HG03521 (cell line): ENCODE data around the gene MADD.
"Not testable (repeated sequence)": the region's sequence is repeated elsewhere in the genome, so short reads cannot be mapped to it uniquely, and the experiment has no call there.

Experiments used
- ATAC-seq: cut with Tn5 transposase; IDR thresholded peaks from one replicate; pipeline ENCODE4 v1.9.1; 2021; ENCODE audit warnings: mild to moderate bottlenecking, moderate library complexity; ENCODE audit not compliant: unreplicated experiment

MADD gene

DNA sequence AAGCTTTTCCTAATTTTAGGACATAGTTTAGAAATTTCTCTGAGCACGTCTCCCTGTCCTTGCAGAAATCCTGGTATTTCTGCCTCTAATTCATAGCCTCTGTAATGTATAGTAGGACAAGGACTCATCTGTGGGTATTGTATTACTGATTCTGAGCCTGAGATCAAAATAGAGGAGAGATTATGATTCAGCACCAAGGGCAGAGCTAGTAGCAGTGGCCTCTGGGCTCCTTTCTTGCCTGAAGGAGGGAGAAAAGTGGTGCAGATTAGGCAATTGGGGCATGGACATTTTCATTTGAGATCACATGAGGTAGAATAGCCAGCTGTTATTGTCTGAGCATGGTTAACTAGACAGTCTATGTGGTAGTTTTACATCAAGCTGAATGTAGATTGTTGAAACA, 2.8 kb downstream of the MADD start:
- ATAC-seq: no peak

DNA sequence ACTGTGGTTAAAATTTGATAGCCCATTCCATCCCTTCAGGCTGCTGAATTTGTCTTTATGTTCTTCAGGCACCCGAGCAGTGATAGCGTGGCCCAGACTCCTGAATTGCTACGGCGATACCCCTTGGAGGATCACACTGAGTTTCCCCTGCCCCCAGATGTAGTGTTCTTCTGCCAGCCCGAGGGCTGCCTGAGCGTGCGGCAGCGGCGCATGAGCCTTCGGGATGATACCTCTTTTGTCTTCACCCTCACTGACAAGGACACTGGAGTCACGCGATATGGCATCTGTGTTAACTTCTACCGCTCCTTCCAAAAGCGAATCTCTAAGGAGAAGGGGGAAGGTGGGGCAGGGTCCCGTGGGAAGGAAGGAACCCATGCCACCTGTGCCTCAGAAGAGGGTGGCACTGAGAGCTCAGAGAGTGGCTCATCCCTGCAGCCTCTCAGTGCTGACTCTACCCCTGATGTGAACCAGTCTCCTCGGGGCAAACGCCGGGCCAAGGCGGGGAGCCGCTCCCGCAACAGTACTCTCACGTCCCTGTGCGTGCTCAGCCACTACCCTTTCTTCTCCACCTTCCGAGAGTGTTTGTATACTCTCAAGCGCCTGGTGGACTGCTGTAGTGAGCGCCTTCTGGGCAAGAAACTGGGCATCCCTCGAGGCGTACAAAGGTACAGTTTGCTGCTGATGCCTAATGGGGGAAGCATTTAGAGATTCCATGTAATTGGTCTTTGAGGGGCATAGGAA, 4.7 kb downstream of the MADD start:
- ATAC-seq: no peak

- ATAC-seq: no peak
These were observed 7.0 kb downstream of the MADD start for GRCh38 chr11:47276923-47277322.

- ATAC-seq: no peak
These were observed 8.1 kb downstream of the MADD start for GRCh38 chr11:47278058-47278457.

- no peak for ATAC-seq
These were observed 8.8 kb downstream of the MADD start for GRCh38 chr11:47278769-47279168.

GRCh38 chr11:47280099-47280498, 10.2 kb downstream of the MADD start:
- ATAC-seq: no peak

- ATAC-seq: no peak
These were observed 10.9 kb downstream of the MADD start for GRCh38 chr11:47280860-47281259.

DNA sequence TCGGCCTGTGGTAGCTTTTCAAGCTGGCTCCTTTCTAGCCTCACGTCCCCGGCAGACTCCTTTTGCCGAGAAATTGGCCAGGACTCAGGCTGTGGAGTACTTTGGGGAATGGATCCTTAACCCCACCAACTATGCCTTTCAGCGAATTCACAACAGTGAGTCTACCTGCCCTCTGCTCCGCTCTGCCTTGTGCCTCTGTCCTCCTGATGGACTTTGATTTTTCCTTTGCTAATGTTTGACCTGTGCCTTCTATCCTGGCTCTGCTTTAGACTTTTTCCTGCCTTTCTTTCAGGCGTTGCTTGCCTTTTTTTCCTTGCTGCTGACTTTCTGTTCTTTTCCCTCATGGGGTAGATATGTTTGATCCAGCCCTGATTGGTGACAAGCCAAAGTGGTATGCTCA, 12.5 kb downstream of the MADD start:
- no peak for ATAC-seq

DNA sequence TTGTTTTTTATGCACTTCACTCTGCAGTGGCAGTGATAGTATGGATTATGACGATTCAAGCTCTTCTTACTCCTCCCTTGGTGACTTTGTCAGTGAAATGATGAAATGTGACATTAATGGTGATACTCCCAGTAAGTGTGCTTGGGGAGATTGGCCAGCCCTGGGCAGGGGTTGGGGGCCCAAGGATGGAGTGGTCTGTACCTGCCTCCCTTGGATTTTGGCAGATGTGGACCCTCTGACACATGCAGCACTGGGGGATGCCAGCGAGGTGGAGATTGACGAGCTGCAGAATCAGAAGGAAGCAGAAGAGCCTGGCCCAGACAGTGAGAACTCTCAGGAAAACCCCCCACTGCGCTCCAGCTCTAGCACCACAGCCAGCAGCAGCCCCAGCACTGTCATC, 14.2 kb downstream of the MADD start:
- ATAC-seq: no peak

GRCh38 chr11:47285969-47286770, 16.2 kb downstream of the MADD start:
- ATAC-seq: no peak

DNA sequence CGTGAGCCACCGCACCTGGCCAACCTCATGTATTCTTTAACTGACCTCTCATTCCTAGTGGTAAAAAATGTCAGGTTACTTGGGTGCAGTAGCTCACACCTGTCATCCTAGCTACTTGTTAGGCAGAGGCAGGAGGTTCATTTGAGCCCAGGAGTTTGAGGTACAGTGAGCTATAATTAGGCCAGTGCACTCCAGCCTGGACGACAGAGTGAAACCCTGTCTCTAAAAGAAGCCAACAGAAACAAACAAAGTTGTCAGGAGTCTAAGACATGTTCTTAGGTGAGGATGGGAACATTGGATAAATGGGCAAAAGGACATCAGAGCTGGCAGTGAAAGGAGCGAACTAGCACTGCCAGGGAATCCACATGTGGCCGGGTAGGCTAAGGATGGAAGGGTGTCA, 18.1 kb downstream of the MADD start:
- ATAC-seq: no peak

DNA sequence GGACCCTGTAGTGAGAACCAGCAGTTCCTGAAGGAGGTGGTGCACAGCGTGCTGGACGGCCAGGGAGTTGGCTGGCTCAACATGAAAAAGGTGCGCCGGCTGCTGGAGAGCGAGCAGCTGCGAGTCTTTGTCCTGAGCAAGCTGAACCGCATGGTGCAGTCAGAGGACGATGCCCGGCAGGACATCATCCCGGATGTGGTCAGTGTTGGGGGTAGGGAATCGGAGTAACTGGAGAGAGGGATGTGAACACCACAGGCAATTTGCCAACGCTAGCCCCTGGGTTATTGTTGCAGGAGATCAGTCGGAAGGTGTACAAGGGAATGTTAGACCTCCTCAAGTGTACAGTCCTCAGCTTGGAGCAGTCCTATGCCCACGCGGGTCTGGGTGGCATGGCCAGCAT, 19.9 kb downstream of the MADD start:
- ATAC-seq: no peak

GRCh38 chr11:47295385-47295784, 25.5 kb downstream of the MADD start:
- no peak for ATAC-seq

- ATAC-seq: no peak
These were observed 26.1 kb downstream of the MADD start for GRCh38 chr11:47296045-47296444.

DNA sequence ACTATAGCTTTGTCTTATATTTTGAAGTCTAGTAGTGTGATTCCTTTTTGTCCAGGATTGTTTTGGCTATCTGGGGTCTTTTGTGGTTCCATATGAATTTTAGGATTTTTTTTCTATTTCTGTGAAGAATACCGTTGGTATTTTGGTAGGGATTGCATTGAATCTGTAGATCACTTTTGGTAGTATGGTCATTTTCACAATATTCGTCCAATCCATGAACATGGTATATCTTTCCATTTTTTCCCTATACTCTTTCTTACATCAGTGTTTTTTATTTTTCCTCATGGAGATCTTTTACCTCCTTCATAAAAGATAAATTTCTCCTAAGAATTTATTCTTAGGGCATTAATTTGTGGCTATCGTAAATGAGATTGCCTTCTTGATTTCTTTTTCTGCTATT, 29.1 kb downstream of the MADD start:
- no peak for ATAC-seq

DNA sequence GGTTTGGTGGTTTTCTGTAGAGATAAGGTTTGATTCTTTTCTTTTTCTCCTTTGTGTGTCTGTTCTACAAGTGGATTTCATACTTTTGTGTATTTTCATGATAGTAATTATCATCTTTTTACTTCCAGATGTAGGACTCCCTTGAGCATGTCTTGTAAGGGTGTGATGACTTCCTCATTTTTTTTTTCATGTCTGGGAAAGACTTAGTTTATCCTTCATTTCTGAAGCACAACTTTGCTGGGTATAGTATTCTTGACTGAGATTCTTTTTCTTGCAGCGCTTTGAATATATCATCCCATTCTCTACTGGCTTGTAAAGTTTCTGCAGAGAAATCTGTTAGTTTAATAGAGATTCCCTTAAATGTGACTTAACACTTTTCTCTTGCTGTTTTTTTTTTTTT, 32.9 kb downstream of the MADD start:
- no peak for ATAC-seq

DNA sequence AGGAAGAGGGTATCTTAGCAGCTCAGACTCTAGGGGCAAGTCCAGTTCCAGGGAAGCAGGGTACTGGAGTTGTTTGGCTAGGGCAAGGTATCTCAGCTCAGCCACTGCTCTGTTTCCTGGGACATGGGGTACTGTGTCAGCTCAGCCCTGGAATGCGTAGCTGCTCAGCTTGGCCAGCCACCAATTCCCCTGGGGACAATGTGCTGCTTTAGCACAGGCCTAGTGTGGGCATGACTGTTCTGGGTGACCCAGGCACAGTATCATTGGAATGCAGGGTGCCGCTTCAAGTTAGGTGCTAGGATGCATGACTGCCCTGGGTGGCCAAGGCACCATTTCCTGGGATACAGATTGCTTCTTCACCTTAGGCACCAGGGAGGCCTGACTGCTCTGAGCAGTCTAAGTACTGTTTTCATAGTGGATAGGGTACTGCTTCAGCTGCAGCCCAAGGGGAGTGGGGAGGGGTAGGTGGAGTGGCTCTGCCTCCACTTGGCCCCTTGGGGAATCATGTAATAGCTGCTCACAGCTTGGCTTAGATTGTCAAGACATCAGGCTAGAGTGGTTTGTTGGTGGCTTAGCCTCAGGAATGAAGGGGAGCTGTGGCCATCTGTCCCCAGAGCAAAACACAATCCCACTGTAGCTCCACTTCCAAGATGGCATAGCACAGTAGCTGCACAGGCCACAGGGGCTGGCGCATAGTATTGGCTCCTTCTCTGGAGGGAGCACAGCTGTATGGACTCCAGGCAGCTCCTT, 36.0 kb downstream of the MADD start:
- ATAC-seq: no peak

DNA sequence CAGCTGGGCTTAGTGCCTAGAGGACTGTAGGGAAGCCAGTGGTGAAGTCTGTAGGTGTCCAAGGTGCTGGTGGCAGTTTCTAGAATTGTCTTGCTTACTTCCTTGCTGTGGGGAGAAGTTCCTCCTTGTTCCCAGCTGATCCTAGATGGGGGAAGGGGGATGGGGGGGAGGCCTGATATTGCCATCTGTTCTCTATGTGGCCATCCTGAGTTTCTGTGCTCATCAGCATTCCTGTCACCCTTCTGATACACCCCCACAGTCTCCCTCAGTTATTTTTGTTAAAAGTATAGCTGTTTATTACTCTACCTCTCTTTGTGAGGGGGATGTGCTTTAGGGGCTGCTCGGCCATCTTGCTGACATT, 36.5 kb downstream of the MADD start:
- no peak for ATAC-seq

- ATAC-seq: no peak
These were observed 38.3 kb downstream of the MADD start for GRCh38 chr11:47308050-47308823.

DNA sequence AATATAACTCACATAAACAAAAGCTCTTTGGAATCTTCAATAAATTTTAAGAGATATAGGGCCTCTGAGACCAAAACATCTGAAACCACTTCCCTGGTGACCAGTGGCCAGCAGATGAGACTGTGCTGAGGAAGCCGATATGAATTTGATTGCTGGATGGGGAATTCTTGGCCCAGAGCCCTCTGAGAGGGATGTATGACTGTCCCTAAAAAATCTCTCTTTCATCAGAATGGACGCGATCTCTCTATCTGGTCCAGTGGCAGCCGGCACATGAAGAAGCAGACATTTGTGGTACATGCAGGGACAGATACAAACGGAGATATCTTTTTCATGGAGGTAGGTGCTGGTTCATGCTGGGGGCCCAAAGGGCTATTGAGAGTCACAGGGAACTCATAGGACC, 45.1 kb downstream of the MADD start:
- ATAC-seq: no peak

GRCh38 chr11:47316501-47316900, 46.6 kb downstream of the MADD start:
- not testable (repeated sequence) for ATAC-seq
